Measurements from ENCODE around the gene OR2L3. TPM values are rescaled to one million over a fixed set of nuclear protein-coding genes. Genes with fewer than 3 reads are reported as not detected.
"Not testable (repeated sequence)": the region's sequence is repeated elsewhere in the genome, so short reads cannot be mapped to it uniquely, and the experiment has no call there.

OR2L3 gene
- total RNA-seq, 1 experiment from 2014 or later, result 0.15 TPM

DNA sequence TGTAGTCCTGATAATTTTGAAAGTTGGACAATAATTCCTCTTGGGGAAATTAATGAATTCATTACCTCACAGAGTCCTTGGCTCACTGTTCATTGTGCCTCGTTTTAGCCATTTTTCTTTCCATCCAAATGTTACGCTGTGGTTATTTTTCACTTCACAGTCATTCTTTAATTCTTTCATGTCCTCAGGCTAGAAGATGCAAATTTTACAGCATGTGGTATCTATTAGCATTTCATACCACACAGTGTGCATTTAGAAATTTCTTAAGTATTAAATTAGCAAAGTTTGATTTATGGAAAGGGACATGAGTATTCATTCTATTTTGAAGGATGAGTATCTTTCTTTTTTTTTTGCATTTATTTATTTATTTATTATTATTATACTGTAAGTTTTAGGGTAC, 18.4 kb downstream of the OR2L3 start:
- POLR2A ChIA-PET (ENCODE audit: unreplicated experiment), result no interaction called here
- Histone ChIP-seq H3K27me3 (ENCODE audit: low read length) (no peaks in the 10 kb centered on the region), H3K9me2 (replicated peaks; ENCODE audit: low read length) (no peaks in the 10 kb centered on the region), H2AFZ (ENCODE audit: low read length) (no peak overlapping the region), H3K4me3 (ENCODE audit: low read length) (no peak overlapping the region), H3K4me1 (ENCODE audit: insufficient read depth, low read length) (peaks cover 6% of the 10 kb centered on the region; the same call in 1 of the 2 replicates), H3K9ac (ENCODE audit: low read length) (no peak overlapping the region), H3K36me3 (ENCODE audit: low read depth, low read length) (no peaks in the 10 kb centered on the region), H3K4me2 (ENCODE audit: low read length) (no peak overlapping the region), H3F3A (ENCODE audit: low read length, unreplicated experiment) (no peaks in the 10 kb centered on the region), H4K20me1 (ENCODE audit: low read length) (no peaks in the 10 kb centered on the region), H3K27ac (ENCODE audit: low read length) (no peak overlapping the region), H3K9me3 (ENCODE audit: low read length) (0 out of 2 replicates have a peak, but pooled peaks cover 3% of the 10 kb centered on the region), H3K79me2 (ENCODE audit: low read length) (no peaks in the 10 kb centered on the region)
- intact Hi-C loops (cut with micrococcal nuclease), result no loop called here
- BruUV-seq (replicated peaks), result no TSS peak
- DNase-seq (no peak), ATAC-seq (no peak)
- CTCF ChIA-PET, result no interaction called here
- TF ChIP-seq EZH2 (IDR thresholded peaks at IDR 0.05; ENCODE audit: low read length, unreplicated experiment) (no peak), EZH2phosphoT487 (IDR thresholded peaks at IDR 0.05; ENCODE audit: borderline replicate concordance, low read length) (no peak)
- TF ChIP-seq, protein P1, sequence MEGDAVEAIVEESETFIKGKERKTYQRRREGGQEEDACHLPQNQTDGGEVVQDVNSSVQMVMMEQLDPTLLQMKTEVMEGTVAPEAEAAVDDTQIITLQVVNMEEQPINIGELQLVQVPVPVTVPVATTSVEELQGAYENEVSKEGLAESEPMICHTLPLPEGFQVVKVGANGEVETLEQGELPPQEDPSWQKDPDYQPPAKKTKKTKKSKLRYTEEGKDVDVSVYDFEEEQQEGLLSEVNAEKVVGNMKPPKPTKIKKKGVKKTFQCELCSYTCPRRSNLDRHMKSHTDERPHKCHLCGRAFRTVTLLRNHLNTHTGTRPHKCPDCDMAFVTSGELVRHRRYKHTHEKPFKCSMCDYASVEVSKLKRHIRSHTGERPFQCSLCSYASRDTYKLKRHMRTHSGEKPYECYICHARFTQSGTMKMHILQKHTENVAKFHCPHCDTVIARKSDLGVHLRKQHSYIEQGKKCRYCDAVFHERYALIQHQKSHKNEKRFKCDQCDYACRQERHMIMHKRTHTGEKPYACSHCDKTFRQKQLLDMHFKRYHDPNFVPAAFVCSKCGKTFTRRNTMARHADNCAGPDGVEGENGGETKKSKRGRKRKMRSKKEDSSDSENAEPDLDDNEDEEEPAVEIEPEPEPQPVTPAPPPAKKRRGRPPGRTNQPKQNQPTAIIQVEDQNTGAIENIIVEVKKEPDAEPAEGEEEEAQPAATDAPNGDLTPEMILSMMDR (conservative IDR thresholded peaks at IDR 0.05; ENCODE audit: low read depth, low read length), result no peak

DNA sequence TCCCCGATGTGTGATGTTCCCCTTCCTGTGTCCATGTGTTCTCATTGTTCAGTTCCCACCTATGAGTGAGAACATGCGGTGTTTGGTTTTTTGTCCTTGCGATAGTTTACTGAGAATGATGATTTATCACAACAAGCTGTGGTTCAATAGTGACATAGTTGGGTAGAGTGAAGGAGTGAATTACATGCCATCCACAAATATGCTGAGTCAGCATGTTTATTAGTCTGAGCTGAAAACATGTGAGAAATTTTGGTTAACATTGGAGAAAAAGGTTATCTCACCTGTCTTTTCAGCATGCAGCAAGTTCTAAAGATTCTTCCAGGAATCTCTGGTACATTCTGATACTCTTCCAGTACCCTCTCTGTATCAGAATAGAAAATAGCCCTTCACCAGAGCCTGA, 19.0 kb downstream of the OR2L3 start:
- no peak for ATAC-seq
- 0 out of 2 replicates have a peak, but pooled peaks cover 3% of the 10 kb centered on the region for H3K9me3 ChIP-seq (ENCODE audit: low read length)
- CTCF ChIA-PET, result no interaction called here

DNA sequence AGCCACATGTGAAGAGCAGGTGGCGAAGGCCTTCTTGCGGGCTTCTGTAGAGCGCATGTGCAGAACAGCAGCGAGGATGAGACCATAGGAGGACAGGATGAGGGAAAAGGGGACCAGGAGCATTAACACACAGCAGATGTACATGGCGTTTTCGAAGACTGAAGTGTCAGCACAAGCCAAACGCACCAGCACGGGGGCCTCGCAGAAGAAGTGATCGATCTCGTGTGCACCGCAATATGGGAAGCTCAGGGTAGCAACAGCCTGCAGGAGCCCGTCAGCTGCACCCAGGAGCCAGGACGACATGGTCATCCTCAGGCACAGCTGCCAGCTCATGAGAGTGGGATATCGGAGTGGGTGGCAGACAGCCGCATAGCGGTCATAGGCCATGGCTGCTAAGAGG, 37.2 kb downstream of the OR2L3 start:
- H3K4me2 ChIP-seq (ENCODE audit: low read length); H3K79me2 ChIP-seq (ENCODE audit: low read length); H3K27ac ChIP-seq (ENCODE audit: low read length); H3K9me2 ChIP-seq (replicated peaks; ENCODE audit: low read length); H3K9ac ChIP-seq (ENCODE audit: low read length); H3F3A ChIP-seq (ENCODE audit: low read length, unreplicated experiment); ATAC-seq; H3K36me3 ChIP-seq (ENCODE audit: low read depth, low read length); BruUV-seq (replicated peaks); H3K9me3 ChIP-seq (ENCODE audit: low read length); H3K4me3 ChIP-seq (ENCODE audit: low read length); H3K4me1 ChIP-seq (ENCODE audit: insufficient read depth, low read length); H3K27me3 ChIP-seq (ENCODE audit: low read length); H4K20me1 ChIP-seq (ENCODE audit: low read length); CTCF ChIA-PET; DNase-seq; POLR2A ChIA-PET (ENCODE audit: unreplicated experiment); intact Hi-C loops (cut with micrococcal nuclease); H2AFZ ChIP-seq (ENCODE audit: low read length): not testable (repeated sequence)

More for the DNA sequence above, 19.0 kb downstream of the OR2L3 start:
- Histone ChIP-seq H3K27me3 (ENCODE audit: low read length) (no peaks in the 10 kb centered on the region), H2AFZ (ENCODE audit: low read length) (no peak overlapping the region), H3K36me3 (ENCODE audit: low read depth, low read length) (no peaks in the 10 kb centered on the region), H3K27ac (ENCODE audit: low read length) (no peak overlapping the region), H3K4me2 (ENCODE audit: low read length) (no peak overlapping the region), H4K20me1 (ENCODE audit: low read length) (no peaks in the 10 kb centered on the region), H3K9me2 (replicated peaks; ENCODE audit: low read length) (no peaks in the 10 kb centered on the region), H3K79me2 (ENCODE audit: low read length) (no peaks in the 10 kb centered on the region), H3K4me1 (ENCODE audit: insufficient read depth, low read length) (peaks cover 6% of the 10 kb centered on the region; the same call in 1 of the 2 replicates), H3K4me3 (ENCODE audit: low read length) (no peak overlapping the region), H3F3A (ENCODE audit: low read length, unreplicated experiment) (no peaks in the 10 kb centered on the region), H3K9ac (ENCODE audit: low read length) (no peak overlapping the region)
- no TSS peak for BruUV-seq (replicated peaks)
- intact Hi-C loops (cut with micrococcal nuclease), result no loop called here
- POLR2A ChIA-PET (ENCODE audit: unreplicated experiment), result no interaction called here
- DNase-seq, result no peak
- TF ChIP-seq EZH2 (IDR thresholded peaks at IDR 0.05; ENCODE audit: low read length, unreplicated experiment) (no peak), EZH2phosphoT487 (IDR thresholded peaks at IDR 0.05; ENCODE audit: borderline replicate concordance, low read length) (no peak)
- TF ChIP-seq, protein P1 (conservative IDR thresholded peaks at IDR 0.05; ENCODE audit: low read depth, low read length), result no peak

Measured in PC-3 (cell line).